ENCODE measurements around the gene SKP1.

- TF ChIP-seq CTCF (IDR thresholded peaks at IDR 0.05; ENCODE audit: low read depth, low read length, poor library complexity, severe bottlenecking) (no peak), EZH2phosphoT487 (IDR thresholded peaks at IDR 0.05; ENCODE audit: borderline replicate concordance, low read length) (no peak)
Measured at GRCh38 chr5:134177369-134178095, 782 bp upstream of the SKP1 start.

All from DOHH2 (cell line).